Activated CD4-positive, alpha-beta T cell treated with anti-CD3 and anti-CD28 coated beads, Interleukin-2, Interleukin-6, amounts not matched to agents 100 ng/mL and 50 ng/mL, durations not matched to agents 16 hours and 8 hours (primary cell): ENCODE results near the gene OLFML1.
"Not testable (repeated sequence)": the region's sequence is repeated elsewhere in the genome, so short reads cannot be mapped to it uniquely, and the experiment has no call there.

Experiments
- DNase-seq: peaks from one replicate; pipeline ENCODE4 v3.0.0-alpha.2; 2020

OLFML1 gene

DNA sequence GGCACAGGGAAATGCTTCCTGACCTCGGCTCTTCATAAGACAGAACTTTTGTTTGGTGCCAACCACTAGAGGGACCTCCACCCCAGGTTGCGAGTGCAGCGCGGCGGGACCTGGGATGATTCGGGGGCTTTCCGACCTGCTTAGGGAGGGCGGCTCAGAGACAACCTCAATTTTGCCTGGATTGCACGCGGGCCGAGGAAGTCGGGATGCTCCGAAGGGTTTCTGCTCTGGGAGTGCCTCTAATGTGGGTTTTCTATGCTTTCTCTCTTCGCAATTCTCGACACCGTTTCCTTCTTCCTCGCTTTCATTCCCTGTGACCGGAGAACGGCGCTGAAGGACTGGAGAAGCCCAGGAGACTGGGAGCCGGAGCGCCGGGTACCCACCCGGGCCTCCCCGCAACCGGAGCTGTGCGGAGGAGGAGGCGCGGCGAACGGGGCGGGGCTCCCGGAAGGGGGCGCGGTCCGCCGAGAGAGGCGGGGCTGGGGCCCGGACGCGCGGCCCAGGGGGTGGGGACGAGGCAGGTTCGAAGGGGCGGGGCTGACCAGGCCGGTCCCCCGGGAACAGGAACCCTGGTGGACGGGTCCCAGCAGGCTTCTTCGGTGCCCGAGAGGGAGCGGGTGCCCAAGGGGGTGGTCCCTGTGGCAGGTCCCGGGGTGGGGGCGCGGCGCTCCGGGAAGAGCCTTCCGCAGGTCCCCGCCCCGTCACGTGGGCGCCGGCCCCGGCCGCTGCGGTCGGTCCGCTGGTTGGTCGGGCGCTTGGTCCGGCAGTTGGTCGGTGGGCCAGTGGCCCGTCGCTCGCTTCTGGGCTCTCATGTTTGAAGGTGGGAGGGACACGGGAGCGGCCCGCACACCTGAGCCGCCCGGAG is 28.2 kb downstream of the OLFML1 start, which contains the start of gene PPFIBP2:
Gene PPFIBP2 (plus strand): TSS at position 766 of the 865 bp plus-strand sequence. CDS start 35,477 bp downstream, outside the sequence.
- peak; percentile 83 for DNase-seq

GRCh38 chr11:7514099-7514591 is 28.8 kb downstream of the OLFML1 start:
- DNase-seq: no peak

DNA sequence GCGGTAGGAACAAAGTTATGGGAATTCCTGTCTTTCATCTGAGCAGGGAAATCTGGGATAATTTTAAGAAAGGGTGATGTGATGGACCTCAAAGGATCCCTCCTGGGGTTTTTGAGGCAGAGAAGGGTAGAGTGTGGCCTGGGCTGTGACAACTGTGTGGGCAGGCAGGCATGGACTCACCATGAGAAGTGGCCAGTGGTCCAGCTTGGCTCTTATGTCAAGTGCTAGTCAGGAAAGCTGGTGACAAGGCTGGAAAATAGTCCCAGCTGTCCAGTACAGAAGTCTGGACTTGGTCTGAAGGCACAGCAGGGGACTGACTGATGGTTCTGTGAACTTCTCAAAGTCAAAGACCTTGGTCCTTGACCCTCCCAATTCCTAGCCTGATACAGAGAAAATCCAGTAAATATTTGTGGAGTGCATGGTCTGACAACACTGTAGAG is 30.2 kb downstream of the OLFML1 start:
- DNase-seq: no peak

GRCh38 chr11:7516475-7516874 is 31.2 kb downstream of the OLFML1 start:
- DNase-seq: no peak

DNA sequence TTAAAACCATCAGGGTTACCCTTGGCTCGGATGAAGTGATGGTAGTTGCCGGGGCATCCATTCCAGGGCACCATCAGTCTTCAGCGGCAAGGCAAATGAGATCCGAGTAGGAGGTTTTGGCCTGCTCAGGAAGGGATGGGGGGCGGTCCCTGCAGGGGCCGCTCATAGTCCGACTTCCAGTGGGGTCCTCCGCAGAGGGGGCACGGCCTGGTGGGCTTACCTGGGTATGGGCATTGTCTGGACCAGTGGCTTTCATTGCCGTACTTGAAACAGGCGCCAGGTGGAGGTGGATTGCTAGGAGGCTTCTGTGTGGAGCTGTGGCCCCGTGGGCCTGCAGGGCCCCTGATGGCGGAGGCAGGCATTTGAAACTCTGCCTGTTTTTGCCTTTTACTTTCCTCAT is 32.4 kb downstream of the OLFML1 start:
- DNase-seq: not testable (repeated sequence)

- DNase-seq: no peak
These were observed 33.7 kb downstream of the OLFML1 start for GRCh38 chr11:7518811-7519562.

DNA sequence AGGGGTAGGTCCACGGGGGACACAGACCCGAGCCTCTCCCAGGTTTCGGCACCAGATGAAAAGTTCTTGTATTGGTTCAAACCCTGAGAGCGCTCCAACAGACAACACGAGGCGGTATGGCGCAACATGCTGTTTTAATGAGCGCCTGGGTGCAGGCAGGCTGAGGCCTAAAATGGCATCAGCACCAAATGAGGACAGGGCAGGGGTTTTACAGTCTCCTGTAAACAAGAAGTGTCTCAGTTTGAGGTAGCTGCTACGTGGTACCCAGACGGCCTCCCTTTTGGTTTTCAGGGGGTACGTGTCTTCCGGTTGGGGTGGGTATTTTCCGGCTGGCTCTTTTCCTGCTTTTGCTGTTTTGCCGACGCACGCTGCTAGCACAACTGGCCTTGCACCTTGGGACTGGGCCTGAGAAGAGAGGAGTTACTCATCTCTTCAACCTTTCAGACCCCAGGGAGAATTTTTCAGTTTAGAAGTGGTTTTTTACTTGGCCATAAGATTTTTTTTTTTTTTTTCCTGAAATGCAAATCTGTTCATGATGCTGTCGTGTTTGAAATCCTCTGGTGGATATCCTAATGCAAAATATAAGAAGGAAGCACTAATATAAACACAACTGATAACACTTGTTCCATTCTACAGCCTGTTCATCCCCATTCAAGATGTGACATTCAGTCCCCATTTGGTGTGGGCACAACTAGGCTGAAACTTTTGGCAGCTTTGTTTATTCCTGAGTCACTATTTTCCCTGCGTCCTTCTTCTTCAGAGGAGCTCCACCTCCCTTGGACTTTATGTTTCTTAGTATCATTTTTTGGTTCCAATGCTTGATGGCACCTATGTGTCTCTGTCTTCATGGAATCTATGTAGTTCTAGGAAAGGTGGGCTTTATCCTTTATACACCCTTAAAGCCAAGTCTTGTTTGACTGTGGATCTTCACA is 35.0 kb downstream of the OLFML1 start:
- no peak for DNase-seq

DNA sequence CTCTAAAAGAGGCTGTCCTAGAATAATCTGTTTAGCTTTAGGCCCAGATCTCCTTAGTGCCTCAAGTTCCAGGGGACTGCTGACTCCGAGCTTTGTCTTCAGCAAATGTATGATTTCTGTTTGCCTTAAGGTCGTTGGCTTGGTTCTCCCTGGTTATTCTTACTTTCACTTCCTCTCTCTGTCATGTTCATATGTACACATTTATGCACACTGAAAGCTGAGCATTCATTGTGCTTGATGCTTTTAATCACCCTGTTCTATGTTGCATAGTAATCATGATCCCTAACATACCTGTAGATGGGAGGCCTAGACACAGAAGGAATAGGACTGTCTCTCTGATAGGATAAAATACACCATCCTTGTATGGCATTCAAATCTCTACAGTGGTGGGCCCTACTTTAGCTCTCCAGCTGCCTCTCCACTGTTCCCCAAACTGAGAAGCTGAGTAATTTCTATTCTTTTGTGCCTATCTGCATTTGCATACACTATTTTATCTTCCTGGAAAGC is 35.7 kb downstream of the OLFML1 start:
- DNase-seq: no peak

GRCh38 chr11:7522121-7522520 is 36.8 kb downstream of the OLFML1 start:
- DNase-seq: no peak

DNA sequence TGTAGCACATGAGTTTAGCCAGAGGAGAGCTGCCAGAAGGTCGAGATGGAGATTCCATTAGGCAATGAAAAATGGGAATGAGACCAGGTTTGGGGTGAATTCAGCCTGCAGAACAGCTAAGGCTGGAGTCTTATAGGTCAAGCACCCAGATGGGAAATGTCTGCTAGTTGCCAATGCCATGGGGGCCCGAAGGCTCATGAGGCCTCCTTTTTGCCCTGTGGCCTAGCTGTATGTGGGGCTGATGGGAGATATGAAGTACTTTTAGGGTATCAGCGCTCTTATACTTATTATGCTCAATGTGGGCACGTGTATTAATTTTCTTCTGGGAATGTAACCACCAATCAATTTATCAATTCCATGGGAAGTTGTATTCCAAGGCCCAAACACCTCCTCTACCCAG is 37.2 kb downstream of the OLFML1 start:
- DNase-seq: no peak

DNA sequence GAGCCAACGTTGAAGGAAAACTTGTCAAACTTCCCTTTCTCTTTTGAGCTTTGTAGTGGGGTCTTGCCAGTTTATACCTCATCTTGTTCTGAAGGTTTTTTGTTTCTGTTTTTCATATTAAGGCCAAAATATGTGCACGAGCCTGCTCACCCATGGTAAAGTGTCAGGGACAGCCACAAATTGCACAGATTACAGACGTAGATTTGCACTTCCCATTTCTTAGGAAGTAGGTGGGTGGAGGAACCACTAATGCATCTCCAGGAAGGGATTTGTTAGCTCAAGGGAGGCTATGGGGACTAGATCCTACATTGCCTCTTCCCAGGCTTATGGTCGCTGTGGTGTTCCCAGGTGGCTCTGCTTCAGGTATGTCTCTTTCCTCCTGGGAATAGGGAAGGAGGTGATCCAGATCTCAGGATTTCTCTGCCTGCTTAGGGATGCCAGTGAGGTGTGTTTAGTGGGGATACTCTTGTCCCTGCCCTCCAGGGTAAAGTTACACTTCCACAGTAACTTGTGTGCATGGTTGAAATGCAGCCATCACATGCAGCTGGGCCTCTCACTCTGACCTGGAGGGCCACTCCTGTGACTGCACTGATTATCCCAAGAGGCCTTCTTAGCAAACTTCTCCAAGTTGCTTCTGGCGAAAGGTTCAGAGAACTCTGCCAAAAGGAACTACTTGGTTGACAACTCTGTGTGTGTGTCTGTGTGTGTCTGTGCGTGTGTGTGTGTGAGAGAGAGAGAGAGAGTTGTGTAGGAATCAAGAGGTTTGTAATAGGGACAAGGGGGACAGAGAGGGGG is 38.3 kb downstream of the OLFML1 start:
- DNase-seq: no peak

- DNase-seq: no peak
These were observed 39.3 kb downstream of the OLFML1 start for GRCh38 chr11:7524462-7525235.

- DNase-seq: no peak
These were observed 40.1 kb downstream of the OLFML1 start for GRCh38 chr11:7525424-7525823.

- peak; percentile 35 for DNase-seq
These were observed 41.7 kb downstream of the OLFML1 start for GRCh38 chr11:7527029-7527428.

- DNase-seq: no peak
These were observed 43.3 kb downstream of the OLFML1 start for GRCh38 chr11:7528514-7529049.

- no peak for DNase-seq
These were observed 44.8 kb downstream of the OLFML1 start for GRCh38 chr11:7530013-7530640.

GRCh38 chr11:7531011-7531410 is 45.7 kb downstream of the OLFML1 start:
- DNase-seq: no peak

GRCh38 chr11:7532405-7533145 is 47.3 kb downstream of the OLFML1 start:
- no peak for DNase-seq
